Natural killer cell treated with Interleukin-12 subunit alpha and Interleukin-12 subunit beta and Interleukin-15 and Interleukin-18, amount 100 ng/mL, for 72 hours (primary cell): Measurements from ENCODE around the gene CCDC93. TPM values are rescaled to one million over a fixed set of nuclear protein-coding genes. Genes with fewer than 3 reads are reported as not detected.

Source experiments
- ATAC-seq, 2 donors: fragments of 150-1000 bp; cut with Tn5 transposase in 1 of 2; sonication (Bioruptor Pico), chemical (Tn5 transposase) in 1 of 2; 2 replicates each; pipeline ENCODE4 v1.10.0; 2021
- DNase-seq: peaks from one replicate; pipeline ENCODE4 v3.0.0; 2022; ENCODE audit warnings: low spot score
- H3K27ac Mint-ChIP-seq, 2 donors: 1 replicate in 1 of 2; 2 replicates in 1 of 2; pipeline ENCODE4 v1.8.0; 2022; ENCODE audit warnings: mixed read lengths in 2 of 2, mild to moderate bottlenecking in 1 of 2, moderate library complexity in 1 of 2
- H3K27me3 Mint-ChIP-seq, 2 donors: 1 replicate in 1 of 2; 2 replicates in 1 of 2; pipeline ENCODE4 v1.8.0; 2022; ENCODE audit warnings: mixed read lengths in 2 of 2
- H3K36me3 Mint-ChIP-seq: one replicate; pipeline ENCODE4 v1.8.0; 2022; ENCODE audit warnings: mixed read lengths
- H3K4me1 Mint-ChIP-seq, 2 donors: 1 replicate in 1 of 2; 2 replicates in 1 of 2; pipeline ENCODE4 v1.8.0; 2022; ENCODE audit warnings: low read depth in 2 of 2, mixed read lengths in 2 of 2, mild to moderate bottlenecking in 1 of 2
- H3K4me3 Mint-ChIP-seq: one replicate; pipeline ENCODE4 v1.8.0; 2022; ENCODE audit warnings: mixed read lengths
- H3K9me3 Mint-ChIP-seq: 2 replicates; pipeline ENCODE4 v1.8.0; 2022; ENCODE audit warnings: mixed read lengths
- total RNA-seq, 2 donors: library from RNA; stranded (reverse); gene quantifications; one replicate each; pipeline ENCODE4 v1.2.3, GENCODE V29; 2022

CCDC93 gene
- total RNA-seq, 2 donors from 2014 or later, result 33.5 to 59.9 TPM

- ATAC-seq (no peak), DNase-seq (no peak)
- H3K9me3 Mint-ChIP-seq, result no peaks in the 10 kb centered on the region
- no peak overlapping the region for H3K27ac Mint-ChIP-seq
- peaks cover 31% of the 10 kb centered on the region for H3K36me3 Mint-ChIP-seq
- H3K4me1 Mint-ChIP-seq, result no peaks in the 10 kb centered on the region
- H3K4me3 Mint-ChIP-seq, result no peak overlapping the region
- no peaks in the 10 kb centered on the region for H3K27me3 Mint-ChIP-seq
Observed at GRCh38 chr2:117949806-117950205, 64.1 kb downstream of the CCDC93 start.

- H3K4me3 Mint-ChIP-seq, result no peak overlapping the region
- peaks cover 33% of the 10 kb centered on the region for H3K36me3 Mint-ChIP-seq
- no peaks in the 10 kb centered on the region for H3K9me3 Mint-ChIP-seq
- H3K27me3 Mint-ChIP-seq, result no peaks in the 10 kb centered on the region
- no peak overlapping the region for H3K27ac Mint-ChIP-seq
- ATAC-seq, result no peak
- H3K4me1 Mint-ChIP-seq, result no peaks in the 10 kb centered on the region
- no peak for DNase-seq
Observed at GRCh38 chr2:117948615-117949014, 65.3 kb downstream of the CCDC93 start.

GRCh38 chr2:117945296-117945695 lies 68.6 kb downstream of the CCDC93 start:
- peaks cover 46% of the 10 kb centered on the region for H3K36me3 Mint-ChIP-seq
- DNase-seq, result no peak
- ATAC-seq, result no peak
- no peak overlapping the region for H3K4me3 Mint-ChIP-seq
- H3K27ac Mint-ChIP-seq, result no peak overlapping the region
- H3K4me1 Mint-ChIP-seq, result no peaks in the 10 kb centered on the region
- H3K9me3 Mint-ChIP-seq, result no peaks in the 10 kb centered on the region
- H3K27me3 Mint-ChIP-seq, result no peaks in the 10 kb centered on the region

- ATAC-seq (no peak), DNase-seq (no peak)
- no peaks in the 10 kb centered on the region for H3K4me1 Mint-ChIP-seq
- H3K27me3 Mint-ChIP-seq, result no peaks in the 10 kb centered on the region
- H3K36me3 Mint-ChIP-seq, result peaks cover 51% of the 10 kb centered on the region
- H3K4me3 Mint-ChIP-seq, result no peak overlapping the region
- no peaks in the 10 kb centered on the region for H3K9me3 Mint-ChIP-seq
- H3K27ac Mint-ChIP-seq, result no peak overlapping the region
Observed at GRCh38 chr2:117944816-117945215, 69.1 kb downstream of the CCDC93 start.

GRCh38 chr2:117943013-117943672 lies 70.7 kb downstream of the CCDC93 start:
- H3K27ac Mint-ChIP-seq, result no peak overlapping the region
- no peak for DNase-seq
- no peaks in the 10 kb centered on the region for H3K9me3 Mint-ChIP-seq
- no peak for ATAC-seq
- H3K36me3 Mint-ChIP-seq, result peaks cover 56% of the 10 kb centered on the region
- no peak overlapping the region for H3K4me3 Mint-ChIP-seq
- H3K27me3 Mint-ChIP-seq, result no peaks in the 10 kb centered on the region
- H3K4me1 Mint-ChIP-seq, result no peaks in the 10 kb centered on the region

GRCh38 chr2:117942551-117942950 lies 71.3 kb downstream of the CCDC93 start:
- no peaks in the 10 kb centered on the region for H3K4me1 Mint-ChIP-seq
- no peak overlapping the region for H3K27ac Mint-ChIP-seq
- H3K27me3 Mint-ChIP-seq, result no peaks in the 10 kb centered on the region
- H3K4me3 Mint-ChIP-seq, result no peak overlapping the region
- ATAC-seq (no peak), DNase-seq (no peak)
- H3K9me3 Mint-ChIP-seq, result no peaks in the 10 kb centered on the region
- peaks cover 52% of the 10 kb centered on the region for H3K36me3 Mint-ChIP-seq

GRCh38 chr2:117941693-117942092 lies 72.2 kb downstream of the CCDC93 start:
- Mint-ChIP-seq H3K36me3 (peaks cover 45% of the 10 kb centered on the region), H3K9me3 (no peaks in the 10 kb centered on the region), H3K27ac (no peak overlapping the region), H3K4me3 (no peak overlapping the region), H3K4me1 (no peaks in the 10 kb centered on the region), H3K27me3 (no peaks in the 10 kb centered on the region)
- no peak for DNase-seq
- ATAC-seq, result peak in 1 of 2 donors; percentile 56

- Mint-ChIP-seq H3K36me3 (peaks cover 52% of the 10 kb centered on the region), H3K27me3 (no peaks in the 10 kb centered on the region), H3K27ac (no peak overlapping the region), H3K4me3 (no peak overlapping the region), H3K4me1 (no peaks in the 10 kb centered on the region), H3K9me3 (no peaks in the 10 kb centered on the region)
- no peak for DNase-seq
- ATAC-seq, result no peak
Observed at GRCh38 chr2:117940436-117940835, 73.4 kb downstream of the CCDC93 start.

GRCh38 chr2:117938611-117939010 lies 75.3 kb downstream of the CCDC93 start:
- ATAC-seq (no peak), DNase-seq (no peak)
- H3K36me3 Mint-ChIP-seq, result peaks cover 48% of the 10 kb centered on the region
- peaks cover 0 to 5% of the 10 kb centered on the region in 2 donors for H3K4me1 Mint-ChIP-seq
- H3K9me3 Mint-ChIP-seq, result no peaks in the 10 kb centered on the region
- H3K27me3 Mint-ChIP-seq, result no peaks in the 10 kb centered on the region
- no peak overlapping the region for H3K27ac Mint-ChIP-seq
- no peak overlapping the region for H3K4me3 Mint-ChIP-seq

GRCh38 chr2:117936871-117937428 lies 76.9 kb downstream of the CCDC93 start:
- Mint-ChIP-seq H3K4me1 (peaks cover 15 to 18% of the 10 kb centered on the region in 2 donors), H3K27ac (no peak overlapping the region), H3K9me3 (no peaks in the 10 kb centered on the region), H3K4me3 (no peak overlapping the region), H3K27me3 (no peaks in the 10 kb centered on the region), H3K36me3 (peaks cover 47% of the 10 kb centered on the region)
- DNase-seq (no peak), ATAC-seq (no peak)

- Mint-ChIP-seq H3K27me3 (no peaks in the 10 kb centered on the region), H3K4me1 (peaks cover 24 to 28% of the 10 kb centered on the region in 2 donors), H3K27ac (no peak overlapping the region), H3K4me3 (no peak overlapping the region), H3K9me3 (no peaks in the 10 kb centered on the region), H3K36me3 (peaks cover 54% of the 10 kb centered on the region)
- DNase-seq (no peak), ATAC-seq (no peak)
Observed at GRCh38 chr2:117935954-117936353, 77.9 kb downstream of the CCDC93 start.

- H3K27ac Mint-ChIP-seq, result no peak overlapping the region
- H3K4me3 Mint-ChIP-seq, result no peak overlapping the region
- DNase-seq, result no peak
- peaks cover 56% of the 10 kb centered on the region for H3K36me3 Mint-ChIP-seq
- ATAC-seq, result no peak
- no peaks in the 10 kb centered on the region for H3K27me3 Mint-ChIP-seq
- peaks cover 29 to 33% of the 10 kb centered on the region in 2 donors for H3K4me1 Mint-ChIP-seq
- no peaks in the 10 kb centered on the region for H3K9me3 Mint-ChIP-seq
Observed at GRCh38 chr2:117935456-117935855, 78.4 kb downstream of the CCDC93 start.

- H3K4me3 Mint-ChIP-seq, result no peak overlapping the region
- no peaks in the 10 kb centered on the region for H3K9me3 Mint-ChIP-seq
- peaks cover 54% of the 10 kb centered on the region for H3K36me3 Mint-ChIP-seq
- H3K27ac Mint-ChIP-seq, result no peak overlapping the region
- no peaks in the 10 kb centered on the region for H3K27me3 Mint-ChIP-seq
- DNase-seq (no peak), ATAC-seq (no peak)
- H3K4me1 Mint-ChIP-seq, result peaks cover 31 to 44% of the 10 kb centered on the region in 2 donors
Observed at GRCh38 chr2:117933884-117934354, 80.0 kb downstream of the CCDC93 start.

- Mint-ChIP-seq H3K9me3 (no peaks in the 10 kb centered on the region), H3K27ac (peak overlapping the region; percentile 38 to 64), H3K4me1 (peaks cover 31 to 44% of the 10 kb centered on the region in 2 donors), H3K27me3 (no peaks in the 10 kb centered on the region), H3K36me3 (peaks cover 62% of the 10 kb centered on the region), H3K4me3 (peak overlapping the region; percentile 15)
- ATAC-seq (peak; percentile 49 to 69), DNase-seq (no peak)
Observed at GRCh38 chr2:117931978-117932377, 81.9 kb downstream of the CCDC93 start.
